CD4-positive, alpha-beta T cell treated with Interleukin-15 for 4 hours (primary cell): ENCODE results near the gene KRT75.
"Not testable (repeated sequence)": the region's sequence is repeated elsewhere in the genome, so short reads cannot be mapped to it uniquely, and the experiment has no call there.

ENCODE experiments used
- DNase-seq: peaks from one replicate; pipeline ENCODE4 v3.0.0-alpha.2; 2020; ENCODE audit warnings: low spot score

KRT75 gene

GRCh38 chr12:52415870-52416750 lies 18.1 kb downstream of the KRT75 start:
- DNase-seq, result no peak

GRCh38 chr12:52414936-52415335 lies 19.2 kb downstream of the KRT75 start:
- DNase-seq, result no peak

GRCh38 chr12:52413782-52414345 lies 20.3 kb downstream of the KRT75 start:
- DNase-seq, result no peak

GRCh38 chr12:52413202-52413601 lies 21.0 kb downstream of the KRT75 start:
- no peak for DNase-seq

- DNase-seq, result no peak
Measured at GRCh38 chr12:52411815-52412214, 22.4 kb downstream of the KRT75 start.

GRCh38 chr12:52410589-52411248 lies 23.5 kb downstream of the KRT75 start:
- DNase-seq, result not testable (repeated sequence)

- DNase-seq, result no peak
Measured at GRCh38 chr12:52407918-52408317, 26.3 kb downstream of the KRT75 start.

GRCh38 chr12:52405922-52406385 lies 28.2 kb downstream of the KRT75 start, which contains the start of gene KRT82:
Gene KRT82, minus strand, starts transcription at chr12:52406335. Its CDS starts 58 bp downstream, at chr12:52406277.
- no peak for DNase-seq

GRCh38 chr12:52404951-52405350 lies 29.2 kb downstream of the KRT75 start:
- DNase-seq, result no peak

- DNase-seq, result no peak
Measured at GRCh38 chr12:52403561-52403960, 30.6 kb downstream of the KRT75 start.

GRCh38 chr12:52402873-52403540 lies 31.2 kb downstream of the KRT75 start:
- no peak for DNase-seq

GRCh38 chr12:52402377-52402776 lies 31.8 kb downstream of the KRT75 start:
- no peak for DNase-seq

GRCh38 chr12:52401926-52402325 lies 32.2 kb downstream of the KRT75 start:
- DNase-seq, result no peak

- no peak for DNase-seq
Measured at GRCh38 chr12:52401526-52401925, 32.6 kb downstream of the KRT75 start.

GRCh38 chr12:52400906-52401305 lies 33.3 kb downstream of the KRT75 start:
- no peak for DNase-seq

GRCh38 chr12:52399756-52400155 lies 34.4 kb downstream of the KRT75 start:
- no peak for DNase-seq

GRCh38 chr12:52398176-52398575 lies 36.0 kb downstream of the KRT75 start:
- no peak for DNase-seq

GRCh38 chr12:52396656-52397055 lies 37.5 kb downstream of the KRT75 start:
- DNase-seq, result no peak

- no peak for DNase-seq
Measured at GRCh38 chr12:52395761-52396434, 38.3 kb downstream of the KRT75 start.

- DNase-seq, result no peak
Measured at GRCh38 chr12:52394836-52395405, 39.2 kb downstream of the KRT75 start.

GRCh38 chr12:52392465-52393007 lies 41.6 kb downstream of the KRT75 start:
- no peak for DNase-seq
